Uterus (tissue), 2 donors: Measurements from ENCODE around the gene CMC4.

Source experiments
- POLR2A ChIP-seq, 2 donors: fragments of 450-650 bp; IDR thresholded peaks; one replicate each; pipeline ENCODE4 v1.6.1; 2016; ENCODE audit warnings: antibody characterized with exemption in 2 of 2, mild to moderate bottlenecking in 1 of 2, moderate library complexity in 1 of 2
- TF ChIP-seq, protein P1 (sequence below), 4 experiments: fragments of 200-600 bp in 2 of 4; fragments of 450-650 bp in 2 of 4; sonication (generic) in 2 of 4; IDR thresholded peaks; one replicate each; pipeline ENCODE4 v1.5.1; 2016 to 2019; ENCODE audit warnings: antibody characterized with exemption in 4 of 4, mild to moderate bottlenecking in 2 of 4, moderate library complexity in 1 of 4

- TF ChIP-seq, protein P1, sequence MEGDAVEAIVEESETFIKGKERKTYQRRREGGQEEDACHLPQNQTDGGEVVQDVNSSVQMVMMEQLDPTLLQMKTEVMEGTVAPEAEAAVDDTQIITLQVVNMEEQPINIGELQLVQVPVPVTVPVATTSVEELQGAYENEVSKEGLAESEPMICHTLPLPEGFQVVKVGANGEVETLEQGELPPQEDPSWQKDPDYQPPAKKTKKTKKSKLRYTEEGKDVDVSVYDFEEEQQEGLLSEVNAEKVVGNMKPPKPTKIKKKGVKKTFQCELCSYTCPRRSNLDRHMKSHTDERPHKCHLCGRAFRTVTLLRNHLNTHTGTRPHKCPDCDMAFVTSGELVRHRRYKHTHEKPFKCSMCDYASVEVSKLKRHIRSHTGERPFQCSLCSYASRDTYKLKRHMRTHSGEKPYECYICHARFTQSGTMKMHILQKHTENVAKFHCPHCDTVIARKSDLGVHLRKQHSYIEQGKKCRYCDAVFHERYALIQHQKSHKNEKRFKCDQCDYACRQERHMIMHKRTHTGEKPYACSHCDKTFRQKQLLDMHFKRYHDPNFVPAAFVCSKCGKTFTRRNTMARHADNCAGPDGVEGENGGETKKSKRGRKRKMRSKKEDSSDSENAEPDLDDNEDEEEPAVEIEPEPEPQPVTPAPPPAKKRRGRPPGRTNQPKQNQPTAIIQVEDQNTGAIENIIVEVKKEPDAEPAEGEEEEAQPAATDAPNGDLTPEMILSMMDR (IDR thresholded peaks at IDR 0.05): no peak
- no peak for TF ChIP-seq POLR2A (IDR thresholded peaks at IDR 0.05)
Observed at GRCh38 chrX:155056471-155056870, 14.5 kb downstream of the CMC4 start.
